NB4 (cell line): ENCODE data around the gene CAMSAP1.

Experiments used
- MYC ChIP-seq: IDR thresholded peaks from 2 replicates; pipeline ENCODE4 v1.6.1; 2011; ENCODE audit warnings: low read depth, low read length
- POLR2A ChIP-seq: IDR thresholded peaks from 2 replicates; pipeline ENCODE4 v1.6.1; 2011; ENCODE audit warnings: mild to moderate bottlenecking; ENCODE audit not compliant: insufficient read length; ENCODE audit errors: extremely low read depth
- TF ChIP-seq, protein P1 (sequence below): IDR thresholded peaks from one replicate; pipeline ENCODE4 v1.5.1; 2012; ENCODE audit warnings: low read depth, low read length

- TF ChIP-seq POLR2A (no peak), MYC (no peak)
- TF ChIP-seq, protein P1, sequence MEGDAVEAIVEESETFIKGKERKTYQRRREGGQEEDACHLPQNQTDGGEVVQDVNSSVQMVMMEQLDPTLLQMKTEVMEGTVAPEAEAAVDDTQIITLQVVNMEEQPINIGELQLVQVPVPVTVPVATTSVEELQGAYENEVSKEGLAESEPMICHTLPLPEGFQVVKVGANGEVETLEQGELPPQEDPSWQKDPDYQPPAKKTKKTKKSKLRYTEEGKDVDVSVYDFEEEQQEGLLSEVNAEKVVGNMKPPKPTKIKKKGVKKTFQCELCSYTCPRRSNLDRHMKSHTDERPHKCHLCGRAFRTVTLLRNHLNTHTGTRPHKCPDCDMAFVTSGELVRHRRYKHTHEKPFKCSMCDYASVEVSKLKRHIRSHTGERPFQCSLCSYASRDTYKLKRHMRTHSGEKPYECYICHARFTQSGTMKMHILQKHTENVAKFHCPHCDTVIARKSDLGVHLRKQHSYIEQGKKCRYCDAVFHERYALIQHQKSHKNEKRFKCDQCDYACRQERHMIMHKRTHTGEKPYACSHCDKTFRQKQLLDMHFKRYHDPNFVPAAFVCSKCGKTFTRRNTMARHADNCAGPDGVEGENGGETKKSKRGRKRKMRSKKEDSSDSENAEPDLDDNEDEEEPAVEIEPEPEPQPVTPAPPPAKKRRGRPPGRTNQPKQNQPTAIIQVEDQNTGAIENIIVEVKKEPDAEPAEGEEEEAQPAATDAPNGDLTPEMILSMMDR: no peak
These were observed 32.5 kb downstream of the CAMSAP1 start for GRCh38 chr9:135874859-135875258.
